GM12878 (cell line): Measurements from ENCODE around the gene NTM.

Experiments
- ATF2 ChIP-seq: IDR thresholded peaks from 2 replicates; pipeline ENCODE4 v1.6.1; 2012; ENCODE audit warnings: low read length, inconsistent platforms
- CEBPB ChIP-seq, 2 experiments: fragments of 150-350 bp in 1 of 2; IDR thresholded peaks; 2 replicates each; pipeline ENCODE4 v1.6.1; 2012 to 2014; ENCODE audit warnings: low read depth in 2 of 2, low read length in 2 of 2, borderline replicate concordance in 1 of 2, inconsistent platforms in 1 of 2
- CTCF ChIP-seq, 3 experiments: IDR thresholded peaks in 2 of 3; conservative IDR thresholded peaks in 1 of 3; 2 replicates each; pipeline ENCODE4 v1.5.1; 2011; ENCODE audit warnings: low read depth in 3 of 3, low read length in 3 of 3, mild to moderate bottlenecking in 3 of 3, control low read depth in 2 of 3, moderate library complexity in 2 of 3, inconsistent platforms in 1 of 3, mixed read lengths in 1 of 3; ENCODE audit not compliant: control insufficient read depth in 2 of 3, insufficient read depth in 1 of 3; ENCODE audit errors: extremely low read depth in 1 of 3
- FOS ChIP-seq: IDR thresholded peaks from 3 replicates; pipeline ENCODE4 v1.6.1; 2011; ENCODE audit warnings: borderline replicate concordance; ENCODE audit not compliant: insufficient read length; ENCODE audit errors: extremely low read depth
- GABPA ChIP-seq: IDR thresholded peaks from 2 replicates; pipeline ENCODE4 v1.6.1; 2014; ENCODE audit warnings: antibody characterized with exemption, low read depth, mild to moderate bottlenecking, inconsistent platforms
- JUND ChIP-seq: IDR thresholded peaks from 2 replicates; pipeline ENCODE4 v1.6.1; 2012; ENCODE audit warnings: low read depth, mild to moderate bottlenecking, low read length, improper control_type of control experiment, moderate library complexity
- NR2C1 ChIP-seq: fragments of 450-650 bp; IDR thresholded peaks from 2 replicates; pipeline ENCODE4 v1.6.1; 2017; ENCODE audit warnings: antibody characterized with exemption, mild to moderate bottlenecking, moderate library complexity
- NRF1 ChIP-seq: conservative IDR thresholded peaks from 2 replicates; pipeline ENCODE4 v1.6.1; 2011; ENCODE audit warnings: mild to moderate bottlenecking, low read depth, low read length, improper control_type of control experiment
- POLR2A ChIP-seq: IDR thresholded peaks from 2 replicates; pipeline ENCODE4 v1.6.1; 2011; ENCODE audit warnings: low read depth, mild to moderate bottlenecking, low read length
- USF1 ChIP-seq: IDR thresholded peaks from 2 replicates; pipeline ENCODE4 v1.6.1; 2011; ENCODE audit warnings: borderline replicate concordance, low read depth, mild to moderate bottlenecking, moderate library complexity, mixed read lengths, low read length; ENCODE audit not compliant: insufficient read depth; ENCODE audit errors: extremely low read length
- WRNIP1 ChIP-seq: IDR thresholded peaks from 2 replicates; pipeline ENCODE4 v1.6.1; 2011; ENCODE audit warnings: low read depth, low read length, improper control_type of control experiment, borderline replicate concordance
- YY1 ChIP-seq: IDR thresholded peaks from 2 replicates; pipeline ENCODE4 v1.6.1; 2011; ENCODE audit warnings: low read depth, mild to moderate bottlenecking, low read length

- TF ChIP-seq FOS (no peak), CTCF (IDR thresholded peaks at IDR 0.05 in 2 of 3, conservative IDR thresholded peaks at IDR 0.05 in 1 of 3; ENCODE audit: control insufficient read depth in 2 of 3, extremely low read depth in 1 of 3, insufficient read depth in 1 of 3, low read depth in 3 of 3, low read length in 3 of 3) (no peak), NR2C1 (no peak), YY1 (no peak), WRNIP1 (no peak), JUND (no peak), GABPA (no peak), ATF2 (no peak), CEBPB (IDR thresholded peaks at IDR 0.05; ENCODE audit: borderline replicate concordance in 1 of 2, low read depth in 2 of 2, low read length in 2 of 2) (no peak), NRF1 (no peak), POLR2A (no peak), USF1 (no peak)
Measured at GRCh38 chr11:131938351-131938751, 567.9 kb downstream of the NTM start.
